ENCODE results near the gene ZNF219. TPM values are rescaled to one million over a fixed set of nuclear protein-coding genes. Genes with fewer than 3 reads are reported as not detected.

Gene ZNF219
- total RNA-seq, 1 experiment from 2014 or later = 16.6 TPM

DNA sequence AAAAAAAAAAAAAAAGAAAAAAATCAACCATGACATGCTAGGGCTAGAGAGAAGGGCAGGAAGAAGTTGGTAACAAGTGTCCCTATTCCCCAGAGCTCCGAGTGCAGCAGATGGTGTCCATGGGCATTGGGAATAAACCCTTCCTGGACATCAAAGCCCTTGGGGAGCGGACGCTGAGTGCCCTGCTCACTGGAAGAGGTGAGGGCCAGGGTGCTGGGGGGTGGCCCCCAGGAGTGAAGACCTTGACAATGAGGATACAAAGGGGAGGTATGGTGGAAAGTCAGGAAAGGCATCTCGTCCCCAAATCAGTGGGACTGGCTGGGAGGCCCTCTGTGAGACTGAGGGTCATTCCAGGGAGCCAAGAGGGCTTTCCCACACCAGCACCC lies 11.6 kb downstream of the ZNF219 start:
- Histone ChIP-seq H3K4me3 (replicated peaks in 1 of 2; ENCODE audit: low read depth in 1 of 2, low read length in 2 of 2) (no peak overlapping the region), H3K4me2 (ENCODE audit: low read length) (no peak overlapping the region), H3K9me2 (ENCODE audit: insufficient read depth) (no peaks in the 10 kb centered on the region), H3K79me2 (ENCODE audit: insufficient read depth, low read length) (no peaks in the 10 kb centered on the region), H2AFZ (ENCODE audit: low read depth, low read length, poor library complexity, severe bottlenecking) (no peak overlapping the region), H3K27me3 (ENCODE audit: insufficient read depth, low read length) (no peaks in the 10 kb centered on the region), H3K4me1 (ENCODE audit: control insufficient read depth in 1 of 2, insufficient read depth in 2 of 2, low read length in 2 of 2) (peaks cover 3 to 32% of the 10 kb centered on the region in 2 experiments), H3K27ac (ENCODE audit: low read depth, low read length) (no peak overlapping the region), H3K36me3 (ENCODE audit: control insufficient read depth in 1 of 2, insufficient read depth in 2 of 2, low read length in 2 of 2) (no peaks in the 10 kb centered on the region; a peak in 2 of 4 replicates), H3K9ac (ENCODE audit: low read length) (no peak overlapping the region), H4K20me1 (ENCODE audit: insufficient read depth) (no peaks in the 10 kb centered on the region), H3K9me3 (ENCODE audit: control insufficient read depth in 1 of 2, insufficient read depth in 1 of 2, low read depth in 1 of 2, low read length in 2 of 2) (no peaks in the 10 kb centered on the region)
- ATAC-seq (no peak), DNase-seq (ENCODE audit: low read depth, low spot score) (no peak)
- no TSS peak for BruUV-seq (replicated peaks)
- ChIA-PET RAD21 (ENCODE audit: low non-redundant PET in 1 of 2, low total read pairs in 2 of 2, uncharacterized antibody in 2 of 2, unreplicated experiment in 2 of 2) (no interaction called here), POLR2A (no interaction called here), CTCF (interaction anchor here (1.0 to 1.9 kb wide), 3 partner anchors 16 to 20 kb away, joined by 3 to 6 read pairs (median 3); partner anchors contain the start of gene ARHGEF40)
- intact Hi-C loops (cut with micrococcal nuclease) = no loop called here
- TF ChIP-seq EGR1 (IDR thresholded peaks at IDR 0.05; ENCODE audit: low read depth) = no peak
- TF ChIP-seq, protein P1, sequence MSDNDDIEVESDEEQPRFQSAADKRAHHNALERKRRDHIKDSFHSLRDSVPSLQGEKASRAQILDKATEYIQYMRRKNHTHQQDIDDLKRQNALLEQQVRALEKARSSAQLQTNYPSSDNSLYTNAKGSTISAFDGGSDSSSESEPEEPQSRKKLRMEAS (IDR thresholded peaks at IDR 0.05) = no peak
- no peak for TF ChIP-seq TCF7L2 (IDR thresholded peaks at IDR 0.05; ENCODE audit: borderline replicate concordance, extremely low read depth, insufficient read depth, insufficient read length)
- TF ChIP-seq, protein P2, sequence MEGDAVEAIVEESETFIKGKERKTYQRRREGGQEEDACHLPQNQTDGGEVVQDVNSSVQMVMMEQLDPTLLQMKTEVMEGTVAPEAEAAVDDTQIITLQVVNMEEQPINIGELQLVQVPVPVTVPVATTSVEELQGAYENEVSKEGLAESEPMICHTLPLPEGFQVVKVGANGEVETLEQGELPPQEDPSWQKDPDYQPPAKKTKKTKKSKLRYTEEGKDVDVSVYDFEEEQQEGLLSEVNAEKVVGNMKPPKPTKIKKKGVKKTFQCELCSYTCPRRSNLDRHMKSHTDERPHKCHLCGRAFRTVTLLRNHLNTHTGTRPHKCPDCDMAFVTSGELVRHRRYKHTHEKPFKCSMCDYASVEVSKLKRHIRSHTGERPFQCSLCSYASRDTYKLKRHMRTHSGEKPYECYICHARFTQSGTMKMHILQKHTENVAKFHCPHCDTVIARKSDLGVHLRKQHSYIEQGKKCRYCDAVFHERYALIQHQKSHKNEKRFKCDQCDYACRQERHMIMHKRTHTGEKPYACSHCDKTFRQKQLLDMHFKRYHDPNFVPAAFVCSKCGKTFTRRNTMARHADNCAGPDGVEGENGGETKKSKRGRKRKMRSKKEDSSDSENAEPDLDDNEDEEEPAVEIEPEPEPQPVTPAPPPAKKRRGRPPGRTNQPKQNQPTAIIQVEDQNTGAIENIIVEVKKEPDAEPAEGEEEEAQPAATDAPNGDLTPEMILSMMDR (IDR thresholded peaks at IDR 0.05 in 2 of 3, conservative IDR thresholded peaks at IDR 0.05 in 1 of 3; ENCODE audit: borderline replicate concordance in 1 of 3, insufficient read depth in 1 of 3, low read depth in 2 of 3, low read length in 2 of 3) = no peak
- no peak for TF ChIP-seq SIN3A (IDR thresholded peaks at IDR 0.05; ENCODE audit: low read depth)
- TF ChIP-seq CBX3 (IDR thresholded peaks at IDR 0.05; ENCODE audit: low read depth) = no peak
- no peak for TF ChIP-seq POLR2AphosphoS5 (IDR thresholded peaks at IDR 0.05; ENCODE audit: low read depth, low read length)
- no peak for TF ChIP-seq FOSL1 (IDR thresholded peaks at IDR 0.05; ENCODE audit: low read depth)
- no peak for TF ChIP-seq ZNF274 (IDR thresholded peaks at IDR 0.05; ENCODE audit: low read depth, low read length)
- no peak for TF ChIP-seq JUND (IDR thresholded peaks at IDR 0.05)
- TF ChIP-seq EZH2phosphoT487 (IDR thresholded peaks at IDR 0.05; ENCODE audit: borderline replicate concordance) = no peak

Data from HCT116 (cell line).